ENCODE results near the gene ATXN7. TPM values are rescaled to one million over a fixed set of nuclear protein-coding genes. Genes with fewer than 3 reads are reported as not detected.

Gene ATXN7
- total RNA-seq, 1 donor from 2014 or later: 27.0 TPM

Small RNA genes within 50 kb of the gene (small RNA-seq; reads per million reads assigned to genes)
- gene SCAANT1 (ENCODE audit: low replicate concordance): not detected

Other genes starting within 250 kb of the ATXN7 start
- gene SNTN, start 211.2 kb upstream of the ATXN7 start, total RNA-seq: not detected
- not detected for gene C3orf49, start 44.6 kb upstream of the ATXN7 start, total RNA-seq
- 34.3 TPM for gene THOC7, start 62 bp upstream of the ATXN7 start, total RNA-seq
- gene SCAANT1, start 48.5 kb downstream of the ATXN7 start, total RNA-seq: not detected
- 60.9 TPM for gene PSMD6, start 159.6 kb downstream of the ATXN7 start, total RNA-seq

All from skin of body (tissue), 2 donors.